ENCODE measurements around the gene DRG2.

DRG2 gene

GRCh38 chr17:18144261-18144660, 56.5 kb downstream of the DRG2 start:
- H2AFZ ChIP-seq (ENCODE audit: low read depth) = no peak overlapping the region
- H3K4me2 ChIP-seq = no peak overlapping the region
- H3K27me3 ChIP-seq (ENCODE audit: insufficient read depth, low read depth) = no peaks in the 10 kb centered on the region
- no peaks in the 10 kb centered on the region for H3K36me3 ChIP-seq (ENCODE audit: insufficient read depth)
- H3K4me1 ChIP-seq (ENCODE audit: low read depth, poor library complexity, severe bottlenecking) = no peaks in the 10 kb centered on the region
- no peak overlapping the region for H3K4me3 ChIP-seq (IDR thresholded peaks at IDR 0.05; ENCODE audit: insufficient read depth, low read depth, low read length)
- no peak overlapping the region for H3K27ac ChIP-seq
- no peaks in the 10 kb centered on the region for H4K20me1 ChIP-seq (ENCODE audit: insufficient read depth)
- H3K79me2 ChIP-seq (ENCODE audit: insufficient read depth, low read depth) = no peaks in the 10 kb centered on the region
- no peak overlapping the region for H3K9ac ChIP-seq
- TF ChIP-seq CTCF (conservative IDR thresholded peaks at IDR 0.05; ENCODE audit: low read depth, low read length) = no peak

GRCh38 chr17:18144855-18145254, 57.1 kb downstream of the DRG2 start:
- no peak overlapping the region for H3K27ac ChIP-seq
- no peaks in the 10 kb centered on the region for H3K27me3 ChIP-seq (ENCODE audit: insufficient read depth, low read depth)
- H4K20me1 ChIP-seq (ENCODE audit: insufficient read depth) = no peaks in the 10 kb centered on the region
- no peak for TF ChIP-seq CTCF (conservative IDR thresholded peaks at IDR 0.05; ENCODE audit: low read depth, low read length)
- no peaks in the 10 kb centered on the region for H3K36me3 ChIP-seq (ENCODE audit: insufficient read depth)
- H2AFZ ChIP-seq (ENCODE audit: low read depth) = no peak overlapping the region
- H3K4me2 ChIP-seq = no peak overlapping the region
- no peaks in the 10 kb centered on the region for H3K79me2 ChIP-seq (ENCODE audit: insufficient read depth, low read depth)
- no peaks in the 10 kb centered on the region for H3K4me1 ChIP-seq (ENCODE audit: low read depth, poor library complexity, severe bottlenecking)
- H3K9ac ChIP-seq = no peak overlapping the region
- no peak overlapping the region for H3K4me3 ChIP-seq (IDR thresholded peaks at IDR 0.05; ENCODE audit: insufficient read depth, low read depth, low read length)

- Histone ChIP-seq H3K36me3 (ENCODE audit: insufficient read depth) (no peaks in the 10 kb centered on the region), H3K27me3 (ENCODE audit: insufficient read depth, low read depth) (no peaks in the 10 kb centered on the region)
- TF ChIP-seq CTCF (conservative IDR thresholded peaks at IDR 0.05; ENCODE audit: low read depth, low read length) = no peak
These were observed 58.1 kb downstream of the DRG2 start for GRCh38 chr17:18145811-18146210.

GRCh38 chr17:18146259-18146658, 58.5 kb downstream of the DRG2 start:
- H3K4me2 ChIP-seq = no peak overlapping the region
- H3K9ac ChIP-seq = no peak overlapping the region
- no peaks in the 10 kb centered on the region for H3K79me2 ChIP-seq (ENCODE audit: insufficient read depth, low read depth)
- H3K4me1 ChIP-seq (ENCODE audit: low read depth, poor library complexity, severe bottlenecking) = no peaks in the 10 kb centered on the region
- no peaks in the 10 kb centered on the region for H3K36me3 ChIP-seq (ENCODE audit: insufficient read depth)
- H4K20me1 ChIP-seq (ENCODE audit: insufficient read depth) = no peaks in the 10 kb centered on the region
- H2AFZ ChIP-seq (ENCODE audit: low read depth) = no peak overlapping the region
- H3K4me3 ChIP-seq (IDR thresholded peaks at IDR 0.05; ENCODE audit: insufficient read depth, low read depth, low read length) = no peak overlapping the region
- no peak for TF ChIP-seq CTCF (conservative IDR thresholded peaks at IDR 0.05; ENCODE audit: low read depth, low read length)
- H3K27ac ChIP-seq = no peak overlapping the region
- H3K27me3 ChIP-seq (ENCODE audit: insufficient read depth, low read depth) = no peaks in the 10 kb centered on the region

More at GRCh38 chr17:18145811-18146210, 58.1 kb downstream of the DRG2 start:
- no peaks in the 10 kb centered on the region for H4K20me1 ChIP-seq (ENCODE audit: insufficient read depth)
- H3K4me1 ChIP-seq (ENCODE audit: low read depth, poor library complexity, severe bottlenecking) = no peaks in the 10 kb centered on the region
- H3K9ac ChIP-seq = no peak overlapping the region
- H3K27ac ChIP-seq = no peak overlapping the region
- no peak overlapping the region for H3K4me2 ChIP-seq
- no peak overlapping the region for H3K4me3 ChIP-seq (IDR thresholded peaks at IDR 0.05; ENCODE audit: insufficient read depth, low read depth, low read length)
- H3K79me2 ChIP-seq (ENCODE audit: insufficient read depth, low read depth) = no peaks in the 10 kb centered on the region
- no peak overlapping the region for H2AFZ ChIP-seq (ENCODE audit: low read depth)
